Fibroblast of lung (primary cell): Measurements from ENCODE around the gene NXPH1. TPM values are rescaled to one million over a fixed set of nuclear protein-coding genes. Genes with fewer than 3 reads are reported as not detected.

Source experiments
- DNase-seq, 2 donors: peaks; one replicate each; pipeline versions ENCODE4 v3.0.0 to v3.0.0-alpha.2; 2010; ENCODE audit warnings: low read depth in 2 of 2
- H2AFZ ChIP-seq: 2 replicates; pipeline ENCODE4 v1.5.1; 2012; ENCODE audit warnings: low read length, control low read depth, inconsistent platforms
- H3K27ac ChIP-seq: 2 replicates; pipeline ENCODE4 v1.5.1; 2011; ENCODE audit warnings: low read length, control low read depth; ENCODE audit not compliant: insufficient read depth
- H3K27me3 ChIP-seq: 2 replicates; pipeline ENCODE4 v1.5.1; 2011; ENCODE audit warnings: mild to moderate bottlenecking, low read length; ENCODE audit not compliant: control insufficient read depth, insufficient read depth
- H3K36me3 ChIP-seq: 2 replicates; pipeline ENCODE4 v1.5.1; 2011; ENCODE audit warnings: low read length; ENCODE audit not compliant: control insufficient read depth, insufficient read depth
- H3K4me1 ChIP-seq: 2 replicates; pipeline ENCODE4 v1.5.1; 2011; ENCODE audit warnings: low read length; ENCODE audit not compliant: control insufficient read depth, insufficient read depth; ENCODE audit errors: extremely low read depth
- H3K4me2 ChIP-seq: 2 replicates; pipeline ENCODE4 v1.5.1; 2011; ENCODE audit warnings: low read length, control low read depth; ENCODE audit not compliant: insufficient read depth; ENCODE audit errors: extremely low read depth
- H3K4me3 ChIP-seq, 4 experiments: fragments of 200-600 bp in 1 of 4; sonication (generic) in 1 of 4; replicated peaks in 1 of 4; 2 replicates each; pipeline ENCODE4 v1.5.1; 2011 to 2016; ENCODE audit warnings: low read length in 4 of 4, low read depth in 3 of 4, mild to moderate bottlenecking in 3 of 4, control low read depth in 2 of 4, inconsistent platforms in 1 of 4, mixed read lengths in 1 of 4; ENCODE audit not compliant: insufficient read depth in 1 of 4; ENCODE audit errors: control extremely low read depth in 1 of 4
- H3K79me2 ChIP-seq: 2 replicates; pipeline ENCODE4 v1.5.1; 2012; ENCODE audit warnings: mild to moderate bottlenecking, low read length, inconsistent platforms; ENCODE audit not compliant: control insufficient read depth, insufficient read depth
- H3K9ac ChIP-seq: 2 replicates; pipeline ENCODE4 v1.5.1; 2011; ENCODE audit warnings: mild to moderate bottlenecking, low read length, control low read depth; ENCODE audit not compliant: insufficient read depth
- H3K9me3 ChIP-seq: 2 replicates; pipeline ENCODE4 v1.5.1; 2012; ENCODE audit warnings: low read depth, low read length; ENCODE audit not compliant: control insufficient read depth, insufficient read depth
- H4K20me1 ChIP-seq: 2 replicates; pipeline ENCODE4 v1.5.1; 2011; ENCODE audit warnings: low read length; ENCODE audit not compliant: control insufficient read depth, insufficient read depth; ENCODE audit errors: extremely low read depth
- EZH2 ChIP-seq: IDR thresholded peaks from 2 replicates; pipeline ENCODE4 v1.5.1; 2012; ENCODE audit warnings: low read length, control low read depth, mild to moderate bottlenecking; ENCODE audit errors: missing control alignments
- polyA plus RNA-seq, 2 donors: library from polyadenylated mRNA; depleted of rRNA in 1 of 2; stranded (reverse) in 1 of 2; unstranded in 1 of 2; fragments of >200 nt; gene quantifications; 2 replicates each; pipeline ENCODE4 v1.2.1, GENCODE V29; 2011 to 2012; ENCODE audit warnings: missing spikeins in 1 of 2
- total RNA-seq: library from RNA; depleted of rRNA; stranded (reverse); fragments of >200 nt; gene quantifications from 2 replicates; pipeline ENCODE4 v1.2.1, GENCODE V29; 2014
- TF ChIP-seq, protein P1 (sequence below), 2 donors: IDR thresholded peaks in 1 of 2; conservative IDR thresholded peaks in 1 of 2; 1 replicate in 1 of 2; 2 replicates in 1 of 2; pipeline ENCODE4 v1.5.1; 2011 to 2012; ENCODE audit warnings: low read length in 2 of 2, control low read depth in 1 of 2, inconsistent platforms in 1 of 2, low read depth in 1 of 2, mild to moderate bottlenecking in 1 of 2

The NXPH1 gene
- total and polyA plus RNA-seq, 2 donors (not counting 1 experiment from before 2014, with no cell fraction given), result not detected

DNA sequence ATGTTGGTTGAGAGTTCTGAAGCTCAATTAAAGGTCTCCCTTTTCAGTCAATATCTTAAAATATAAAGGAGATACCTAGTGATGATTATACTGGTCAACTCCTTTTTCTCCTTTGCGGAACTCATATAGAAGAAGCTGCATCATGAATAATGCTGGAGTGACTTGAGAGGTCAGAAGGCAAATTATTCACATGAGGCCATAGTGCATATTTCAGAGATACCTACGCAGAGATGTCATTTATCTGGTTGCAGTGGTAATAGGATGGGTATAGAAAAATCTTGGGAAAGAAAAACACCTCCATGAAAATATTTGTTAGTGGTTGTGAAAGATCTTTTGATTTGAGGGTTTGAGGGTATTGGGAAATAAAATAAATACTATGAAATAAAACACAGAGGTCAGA lies 47.7 kb downstream of the NXPH1 start:
- Histone ChIP-seq H3K9ac (no peak overlapping the region), H3K27ac (no peak overlapping the region), H3K4me3 (no peak overlapping the region), H3K9me3 (no peaks in the 10 kb centered on the region), H4K20me1 (no peaks in the 10 kb centered on the region), H3K4me1 (no peaks in the 10 kb centered on the region), H2AFZ (no peak overlapping the region), H3K27me3 (no peaks in the 10 kb centered on the region), H3K36me3 (no peaks in the 10 kb centered on the region), H3K4me2 (no peak overlapping the region), H3K79me2 (no peaks in the 10 kb centered on the region)
- TF ChIP-seq, protein P1, sequence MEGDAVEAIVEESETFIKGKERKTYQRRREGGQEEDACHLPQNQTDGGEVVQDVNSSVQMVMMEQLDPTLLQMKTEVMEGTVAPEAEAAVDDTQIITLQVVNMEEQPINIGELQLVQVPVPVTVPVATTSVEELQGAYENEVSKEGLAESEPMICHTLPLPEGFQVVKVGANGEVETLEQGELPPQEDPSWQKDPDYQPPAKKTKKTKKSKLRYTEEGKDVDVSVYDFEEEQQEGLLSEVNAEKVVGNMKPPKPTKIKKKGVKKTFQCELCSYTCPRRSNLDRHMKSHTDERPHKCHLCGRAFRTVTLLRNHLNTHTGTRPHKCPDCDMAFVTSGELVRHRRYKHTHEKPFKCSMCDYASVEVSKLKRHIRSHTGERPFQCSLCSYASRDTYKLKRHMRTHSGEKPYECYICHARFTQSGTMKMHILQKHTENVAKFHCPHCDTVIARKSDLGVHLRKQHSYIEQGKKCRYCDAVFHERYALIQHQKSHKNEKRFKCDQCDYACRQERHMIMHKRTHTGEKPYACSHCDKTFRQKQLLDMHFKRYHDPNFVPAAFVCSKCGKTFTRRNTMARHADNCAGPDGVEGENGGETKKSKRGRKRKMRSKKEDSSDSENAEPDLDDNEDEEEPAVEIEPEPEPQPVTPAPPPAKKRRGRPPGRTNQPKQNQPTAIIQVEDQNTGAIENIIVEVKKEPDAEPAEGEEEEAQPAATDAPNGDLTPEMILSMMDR (conservative IDR thresholded peaks at IDR 0.05 in 1 of 2, IDR thresholded peaks at IDR 0.05 in 1 of 2; ENCODE audit: low read depth in 1 of 2, low read length in 2 of 2), result no peak
- no peak for TF ChIP-seq EZH2
- no peak for DNase-seq

DNA sequence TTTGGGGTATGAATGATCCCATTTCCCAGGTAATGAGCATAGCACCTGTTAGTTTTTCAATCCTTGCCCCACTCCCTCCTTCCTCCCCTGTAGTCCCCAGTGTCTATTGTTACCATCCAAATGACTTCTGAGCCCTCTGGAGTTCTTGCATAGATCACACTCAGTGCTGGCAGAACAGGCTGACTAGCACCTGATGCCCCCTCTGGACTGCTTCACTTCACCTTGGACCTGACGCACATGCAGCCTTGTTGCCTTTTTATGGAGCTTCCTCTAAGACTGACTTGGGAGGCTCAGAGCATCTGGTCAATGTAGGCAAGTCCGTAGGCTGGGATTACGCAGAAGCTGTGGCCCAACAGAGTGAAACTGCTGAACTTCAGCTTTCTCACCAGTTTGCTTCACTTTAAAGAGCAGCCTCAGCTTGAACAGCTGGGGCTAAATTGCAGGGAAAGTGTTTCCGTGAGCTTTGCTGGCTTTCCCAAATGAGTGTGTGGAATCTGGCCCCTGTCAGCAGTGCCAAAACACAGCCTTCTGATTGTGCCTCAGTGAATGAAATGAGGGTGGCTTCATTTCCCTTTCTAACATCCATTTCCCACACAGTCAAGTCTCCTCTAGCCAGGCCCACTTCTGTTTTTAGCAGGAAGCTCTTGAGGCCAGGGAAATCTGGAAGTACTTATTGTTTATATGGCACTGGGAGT lies 48.5 kb downstream of the NXPH1 start:
- Histone ChIP-seq H3K4me3 (no peak overlapping the region), H3K79me2 (no peaks in the 10 kb centered on the region), H3K27me3 (no peaks in the 10 kb centered on the region), H3K36me3 (no peaks in the 10 kb centered on the region), H3K9ac (no peak overlapping the region), H2AFZ (no peak overlapping the region), H3K4me1 (no peaks in the 10 kb centered on the region), H3K4me2 (no peak overlapping the region), H4K20me1 (no peaks in the 10 kb centered on the region), H3K27ac (no peak overlapping the region), H3K9me3 (no peaks in the 10 kb centered on the region)
- TF ChIP-seq EZH2, result no peak
- TF ChIP-seq, protein P1 (conservative IDR thresholded peaks at IDR 0.05 in 1 of 2, IDR thresholded peaks at IDR 0.05 in 1 of 2; ENCODE audit: low read depth in 1 of 2, low read length in 2 of 2), result no peak
- DNase-seq, result no peak

DNA sequence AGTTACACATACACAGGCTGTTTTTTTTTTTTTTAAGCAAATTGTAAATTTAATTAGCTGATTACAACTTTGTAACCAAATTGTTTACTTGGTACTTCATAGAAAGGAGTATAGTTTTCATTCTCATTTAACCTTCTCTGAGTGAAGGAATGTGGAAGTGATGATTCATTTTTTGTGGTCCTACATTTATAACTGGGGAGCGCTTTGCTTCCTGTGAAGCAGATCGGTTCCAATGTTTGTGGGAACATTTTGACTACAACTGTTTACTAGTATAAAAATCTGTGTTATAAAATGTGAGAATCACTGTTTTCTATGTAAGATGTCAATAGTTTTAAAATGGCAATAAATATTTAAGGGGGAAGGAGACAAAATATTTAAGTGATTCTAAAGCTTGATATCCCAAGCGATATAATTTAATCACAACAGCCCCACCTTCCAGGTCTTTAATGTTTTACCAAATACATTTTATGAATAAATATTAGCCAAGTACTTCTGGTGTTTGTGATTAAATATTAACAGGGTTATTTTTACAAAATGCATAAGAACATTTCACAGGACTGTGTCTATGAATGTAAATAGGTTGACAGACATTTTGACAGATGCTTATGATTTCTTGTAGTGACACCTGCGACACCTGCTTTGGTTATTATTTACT lies 57.1 kb downstream of the NXPH1 start:
- Histone ChIP-seq H3K36me3 (no peaks in the 10 kb centered on the region), H2AFZ (no peak overlapping the region), H3K9me3 (no peaks in the 10 kb centered on the region), H3K27me3 (no peaks in the 10 kb centered on the region), H3K4me3 (no peak overlapping the region), H3K79me2 (no peaks in the 10 kb centered on the region), H3K4me2 (no peak overlapping the region), H4K20me1 (no peaks in the 10 kb centered on the region), H3K9ac (no peak overlapping the region), H3K27ac (no peak overlapping the region), H3K4me1 (no peaks in the 10 kb centered on the region)
- no peak for DNase-seq
- TF ChIP-seq, protein P1 (conservative IDR thresholded peaks at IDR 0.05 in 1 of 2, IDR thresholded peaks at IDR 0.05 in 1 of 2; ENCODE audit: low read depth in 1 of 2, low read length in 2 of 2), result no peak
- no peak for TF ChIP-seq EZH2
